Esophagus squamous epithelium (tissue), 5 donors: ENCODE results near the gene PTPN6. TPM values are rescaled to one million over a fixed set of nuclear protein-coding genes. Genes with fewer than 3 reads are reported as not detected.
A peak's percentile ranks its signal among the peaks of the same experiment; 100 is the strongest.

Source experiments
- DNase-seq: peaks from one replicate; lab custom pipeline; 2025; lab: John Stamatoyannopoulos, UW
- H3K27ac ChIP-seq, 4 donors: fragments of 200-600 bp; sonication (generic); one replicate each; pipeline ENCODE4 v1.5.1; 2016 to 2019; ENCODE audit warnings: mild to moderate bottlenecking in 1 of 4
- H3K27me3 ChIP-seq, 4 donors: fragments of 200-600 bp; sonication (generic); 1 replicate in 3 of 4; 2 replicates in 1 of 4; pipeline versions ENCODE4 v1.5.1 to v1.6.0; 2017 to 2021; ENCODE audit warnings: antibody characterized with exemption in 1 of 4
- H3K36me3 ChIP-seq, 3 donors: fragments of 200-600 bp; sonication (generic); one replicate each; pipeline ENCODE4 v1.5.1; 2016 to 2019
- H3K4me1 ChIP-seq, 3 donors: fragments of 200-600 bp; sonication (generic); one replicate each; pipeline ENCODE4 v1.5.1; 2017 to 2019
- H3K4me3 ChIP-seq, 4 donors: fragments of 200-600 bp; sonication (generic); 1 replicate in 3 of 4; 2 replicates in 1 of 4; pipeline ENCODE4 v1.5.1; 2016 to 2019; ENCODE audit warnings: mild to moderate bottlenecking in 2 of 4, moderate library complexity in 1 of 4
- H3K9me3 ChIP-seq, 3 donors: fragments of 200-600 bp; sonication (generic); one replicate each; pipeline ENCODE4 v1.5.1; 2016 to 2019
- POLR2A ChIP-seq, 4 donors: fragments of 450-650 bp; IDR thresholded peaks; one replicate each; pipeline ENCODE4 v1.6.1; 2017; ENCODE audit warnings: antibody characterized with exemption in 4 of 4, mild to moderate bottlenecking in 4 of 4, moderate library complexity in 3 of 4
- WGBS, 2 donors: methylation state at CpG; one replicate each; pipeline ENCODE4 v1.1.5; 2018; 5-methylcytosine and 5-hydroxymethylcytosine counted together
- intact Hi-C: fragments of 100-400 bp; cut with DNase I; formaldehyde crosslinking; loops from one replicate; pipeline ENCODE4 v1.15.0; 2022
- total RNA-seq, 4 donors: library from RNA; depleted of rRNA; stranded (reverse); fragments of >200 nt; gene quantifications; one replicate each; pipeline ENCODE4 v1.1.0, GENCODE V29; 2016
- TF ChIP-seq, protein P1 (sequence below), 6 experiments: fragments of 450-650 bp in 4 of 6; fragments of 200-600 bp in 2 of 6; sonication (generic) in 2 of 6; IDR thresholded peaks; one replicate each; pipeline ENCODE4 v1.5.1; 2016 to 2019; ENCODE audit warnings: antibody characterized with exemption in 6 of 6, mild to moderate bottlenecking in 4 of 6, moderate library complexity in 4 of 6
- donor health status: DM: yes; HTN: yes; CAD: no.

Gene PTPN6
- total RNA-seq, 4 donors from 2014 or later: 11.0 to 29.7 (median 21.5) TPM

GRCh38 chr12:6967651-6968100 is 16.5 kb downstream of the PTPN6 start:
- peak overlapping the region in 3 of 4 donors; percentile 6 to 38 (median 10) for H3K27ac ChIP-seq
- intact Hi-C loops: no loop called here
- no peaks in the 10 kb centered on the region for H3K9me3 ChIP-seq
- TF ChIP-seq POLR2A (IDR thresholded peaks at IDR 0.05): no peak
- TF ChIP-seq, protein P1, sequence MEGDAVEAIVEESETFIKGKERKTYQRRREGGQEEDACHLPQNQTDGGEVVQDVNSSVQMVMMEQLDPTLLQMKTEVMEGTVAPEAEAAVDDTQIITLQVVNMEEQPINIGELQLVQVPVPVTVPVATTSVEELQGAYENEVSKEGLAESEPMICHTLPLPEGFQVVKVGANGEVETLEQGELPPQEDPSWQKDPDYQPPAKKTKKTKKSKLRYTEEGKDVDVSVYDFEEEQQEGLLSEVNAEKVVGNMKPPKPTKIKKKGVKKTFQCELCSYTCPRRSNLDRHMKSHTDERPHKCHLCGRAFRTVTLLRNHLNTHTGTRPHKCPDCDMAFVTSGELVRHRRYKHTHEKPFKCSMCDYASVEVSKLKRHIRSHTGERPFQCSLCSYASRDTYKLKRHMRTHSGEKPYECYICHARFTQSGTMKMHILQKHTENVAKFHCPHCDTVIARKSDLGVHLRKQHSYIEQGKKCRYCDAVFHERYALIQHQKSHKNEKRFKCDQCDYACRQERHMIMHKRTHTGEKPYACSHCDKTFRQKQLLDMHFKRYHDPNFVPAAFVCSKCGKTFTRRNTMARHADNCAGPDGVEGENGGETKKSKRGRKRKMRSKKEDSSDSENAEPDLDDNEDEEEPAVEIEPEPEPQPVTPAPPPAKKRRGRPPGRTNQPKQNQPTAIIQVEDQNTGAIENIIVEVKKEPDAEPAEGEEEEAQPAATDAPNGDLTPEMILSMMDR (IDR thresholded peaks at IDR 0.05): no peak
- WGBS, 2 donors: 61 to 72% methylated on average over 3 to 6 of the region's 10 CpGs
- no peak overlapping the region for H3K4me3 ChIP-seq
- peaks cover 19 to 82% (median 39%) of the 10 kb centered on the region in 3 donors for H3K4me1 ChIP-seq
- peaks cover 20 to 43% (median 22%) of the 10 kb centered on the region in 3 donors for H3K36me3 ChIP-seq
- DNase-seq: no peak
- no peaks in the 10 kb centered on the region for H3K27me3 ChIP-seq

- Histone ChIP-seq H3K4me1 (peaks cover 19 to 84% (median 38%) of the 10 kb centered on the region in 3 donors), H3K9me3 (no peaks in the 10 kb centered on the region), H3K27ac (peak overlapping the region in 2 of 4 donors; percentile 94 to 96), H3K4me3 (peak overlapping the region in 1 of 4 donors; percentile 72), H3K36me3 (peaks cover 20 to 45% (median 22%) of the 10 kb centered on the region in 3 donors), H3K27me3 (no peaks in the 10 kb centered on the region)
- no peak for DNase-seq
- 59 to 60% methylated on average over 1 to 9 of the region's 9 CpGs for WGBS, 2 donors
- intact Hi-C loops: no loop called here
- TF ChIP-seq, protein P1 (IDR thresholded peaks at IDR 0.05): no peak
- TF ChIP-seq POLR2A (IDR thresholded peaks at IDR 0.05): no peak
Observed at GRCh38 chr12:6968426-6968825, 17.3 kb downstream of the PTPN6 start.

- 0% methylated on average over 5 to 9 of the region's 31 CpGs for WGBS, 2 donors
- no peak for DNase-seq
- Histone ChIP-seq H3K4me3 (peak overlapping the region; percentile 40 to 96 (median 80)), H3K27me3 (no peaks in the 10 kb centered on the region), H3K36me3 (peaks cover 27 to 62% (median 28%) of the 10 kb centered on the region in 3 donors), H3K27ac (peak overlapping the region; percentile 92 to 96 (median 94)), H3K9me3 (no peaks in the 10 kb centered on the region), H3K4me1 (peaks cover 19 to 73% (median 33%) of the 10 kb centered on the region in 3 donors)
- no peak for TF ChIP-seq POLR2A (IDR thresholded peaks at IDR 0.05)
- TF ChIP-seq, protein P1 (IDR thresholded peaks at IDR 0.05): no peak
- intact Hi-C loops: no loop called here
Observed at GRCh38 chr12:6970096-6970527, 19.0 kb downstream of the PTPN6 start.

DNA sequence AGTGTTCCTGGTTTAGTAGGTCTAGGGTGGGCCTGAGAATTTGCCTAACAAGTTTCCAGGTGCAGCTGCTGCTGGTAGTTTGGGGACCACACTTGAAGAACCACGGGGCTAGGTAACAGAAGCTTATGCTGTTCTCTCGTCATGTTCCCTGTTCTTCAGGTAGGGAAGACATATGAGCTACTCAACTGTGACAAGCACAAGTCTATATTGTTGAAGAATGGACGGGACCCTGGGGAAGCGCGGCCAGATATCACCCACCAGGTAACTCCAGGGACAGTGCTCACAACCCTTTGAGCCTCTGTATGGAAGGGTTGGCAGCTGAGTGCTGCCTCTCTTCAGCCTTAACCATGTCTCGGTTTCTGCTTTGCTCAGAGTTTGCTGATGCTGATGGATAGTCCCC is 23.0 kb downstream of the PTPN6 start:
- intact Hi-C loops: no loop called here
- Histone ChIP-seq H3K4me1 (peaks cover 18 to 54% (median 31%) of the 10 kb centered on the region in 3 donors), H3K4me3 (no peak overlapping the region), H3K27ac (no peak overlapping the region), H3K36me3 (peaks cover 12 to 56% (median 35%) of the 10 kb centered on the region in 3 donors), H3K9me3 (no peaks in the 10 kb centered on the region), H3K27me3 (no peaks in the 10 kb centered on the region)
- 92 to 93% methylated on average over 4 to 5 of the region's 6 CpGs for WGBS, 2 donors
- TF ChIP-seq POLR2A (IDR thresholded peaks at IDR 0.05): no peak
- TF ChIP-seq, protein P1 (IDR thresholded peaks at IDR 0.05): no peak
- DNase-seq: no peak

DNA sequence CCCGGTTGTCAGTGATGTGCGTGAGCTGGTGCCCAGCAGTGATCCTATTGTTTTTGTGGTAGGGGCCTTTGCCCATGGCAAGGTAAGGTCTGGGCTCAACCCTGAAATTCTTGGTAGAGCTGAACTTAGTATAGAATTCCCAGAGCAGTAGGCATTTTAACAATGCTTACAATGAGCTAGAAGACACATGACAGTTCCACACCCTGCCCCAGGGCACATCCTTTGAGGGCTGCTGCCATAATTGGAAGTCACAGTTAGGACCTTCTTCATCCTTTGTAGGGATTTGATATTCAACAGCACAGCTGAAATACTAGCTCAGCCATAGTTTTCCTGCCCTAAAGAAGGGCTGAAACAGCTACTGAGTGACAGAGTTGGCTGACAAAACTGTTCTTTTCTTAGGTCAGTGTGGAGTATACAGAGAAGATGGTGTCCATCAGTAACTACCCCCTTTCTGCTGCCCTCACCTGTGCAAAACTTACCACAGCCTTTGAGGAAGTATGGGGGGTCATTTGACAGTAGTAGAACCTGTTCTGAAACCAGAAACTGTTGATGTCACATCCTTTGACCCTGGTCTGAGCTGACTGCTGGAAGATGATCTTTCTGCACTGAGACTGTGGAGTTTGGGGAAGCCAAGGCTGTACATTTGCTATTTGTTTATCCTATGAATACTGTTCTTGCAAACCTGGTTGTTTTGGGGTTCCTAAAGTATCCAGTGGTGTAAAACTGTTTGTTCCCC is 24.3 kb downstream of the PTPN6 start:
- Histone ChIP-seq H3K9me3 (no peaks in the 10 kb centered on the region), H3K27me3 (no peaks in the 10 kb centered on the region), H3K27ac (no peak overlapping the region), H3K4me3 (no peak overlapping the region), H3K36me3 (peaks cover 15 to 65% (median 39%) of the 10 kb centered on the region in 3 donors), H3K4me1 (peaks cover 14 to 54% (median 27%) of the 10 kb centered on the region in 3 donors)
- intact Hi-C loops: no loop called here
- TF ChIP-seq, protein P1 (IDR thresholded peaks at IDR 0.05): no peak
- no peak for TF ChIP-seq POLR2A (IDR thresholded peaks at IDR 0.05)
- no peak for DNase-seq
- WGBS, 2 donors: 66 to 75% methylated on average over 2 of the region's 2 CpGs
